OCI-LY7 (cell line): ENCODE data around the gene COMMD3.

Experiments used
- CTCF ChIP-seq: fragments of 200-600 bp; sonication (generic); conservative IDR thresholded peaks from 2 replicates; pipeline ENCODE4 v1.5.1; 2014; ENCODE audit warnings: mild to moderate bottlenecking, antibody characterized with exemption, low read length, moderate library complexity, mixed read lengths
- EZH2phosphoT487 ChIP-seq: fragments of 200-600 bp; sonication (generic); IDR thresholded peaks from 2 replicates; pipeline ENCODE4 v1.6.1; 2018; ENCODE audit warnings: low read depth, borderline replicate concordance, mild to moderate bottlenecking, mixed run types, antibody characterized with exemption, low read length, moderate library complexity, mixed read lengths

- TF ChIP-seq CTCF (no peak), EZH2phosphoT487 (no peak)
Measured at GRCh38 chr10:22365233-22365632, 49.0 kb downstream of the COMMD3 start.
